Brain pericyte (primary cell): ENCODE measurements around the gene GRHL3.

ENCODE experiments used
- DNase-seq: peaks from one replicate; pipeline ENCODE4 v3.0.0-alpha.2; 2012; ENCODE audit warnings: low read depth, low spot score

GRHL3 gene

GRCh38 chr1:24392982-24393650 lies 74.0 kb downstream of the GRHL3 start:
- no peak for DNase-seq

- no peak for DNase-seq
These were observed 74.7 kb downstream of the GRHL3 start for GRCh38 chr1:24393892-24394291.

DNA sequence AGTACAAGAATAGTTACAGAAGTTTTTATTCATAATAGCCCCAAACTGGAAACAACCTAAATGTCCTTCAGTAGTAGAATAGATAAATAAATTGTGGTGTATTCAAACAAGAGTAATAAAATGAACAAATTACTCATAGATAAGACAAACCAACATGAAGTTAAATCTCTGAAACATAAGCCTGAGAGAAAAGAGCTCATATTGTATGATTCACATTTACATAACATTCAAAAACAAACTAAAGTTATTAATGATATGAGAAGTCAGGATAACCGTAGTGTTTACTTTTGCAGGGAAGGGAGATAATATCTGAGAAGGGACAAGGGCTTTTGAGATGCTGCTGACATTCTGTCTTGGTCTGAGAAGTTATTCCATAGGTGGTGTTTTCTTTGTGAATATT lies 80.9 kb downstream of the GRHL3 start:
- DNase-seq: no peak

GRCh38 chr1:24403806-24404205 lies 84.6 kb downstream of the GRHL3 start:
- no peak for DNase-seq
